DMS53 (cell line): ENCODE measurements around the gene ASB2.

Experiments
- DNase-seq: peaks from one replicate; lab custom pipeline; 2025; lab: John Stamatoyannopoulos, UW

Gene ASB2

DNA sequence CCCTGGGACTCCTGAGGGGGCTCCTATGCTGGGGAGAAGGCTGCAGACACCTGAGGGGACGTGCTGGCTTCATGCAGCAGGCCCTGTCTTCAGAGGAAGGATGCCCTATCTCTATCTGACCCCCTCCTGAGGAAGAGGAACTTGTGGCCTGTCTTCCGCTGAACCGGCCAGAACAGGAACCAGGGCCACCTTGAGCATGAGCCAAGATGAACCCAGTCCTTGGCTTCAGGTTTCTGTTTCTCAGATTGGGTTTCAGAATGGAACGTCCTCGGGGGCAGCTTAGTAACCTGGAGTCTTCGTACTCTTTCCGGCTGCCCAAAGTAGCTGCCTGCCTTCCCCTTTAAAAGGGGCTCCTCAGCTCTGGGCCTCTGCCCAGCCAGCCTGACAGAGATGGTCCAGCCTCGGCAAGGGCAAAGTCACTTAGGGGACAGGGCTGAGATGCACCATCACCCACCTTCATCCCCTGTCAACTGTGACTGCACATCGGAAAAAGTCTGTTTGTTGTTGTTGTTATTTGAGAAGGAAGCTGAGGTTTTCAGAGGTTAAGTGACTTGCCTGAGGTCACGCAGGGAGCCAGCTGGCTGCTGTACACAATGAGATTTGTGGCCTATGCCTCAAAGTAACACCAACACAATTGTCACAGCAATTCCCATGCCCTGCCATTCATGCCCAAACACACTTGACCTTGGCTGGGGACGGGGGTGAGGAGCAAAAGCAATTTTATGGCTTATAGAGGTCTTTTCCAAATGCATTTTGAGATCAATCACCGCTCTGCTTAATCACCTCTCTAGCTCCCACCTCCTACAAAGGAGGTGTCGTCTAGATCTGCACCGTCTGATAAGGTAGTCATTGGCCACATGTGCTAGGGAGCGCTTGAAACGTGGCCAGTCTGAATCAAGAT, 13.4 kb downstream of the ASB2 start:
- DNase-seq: peak; percentile 47

DNA sequence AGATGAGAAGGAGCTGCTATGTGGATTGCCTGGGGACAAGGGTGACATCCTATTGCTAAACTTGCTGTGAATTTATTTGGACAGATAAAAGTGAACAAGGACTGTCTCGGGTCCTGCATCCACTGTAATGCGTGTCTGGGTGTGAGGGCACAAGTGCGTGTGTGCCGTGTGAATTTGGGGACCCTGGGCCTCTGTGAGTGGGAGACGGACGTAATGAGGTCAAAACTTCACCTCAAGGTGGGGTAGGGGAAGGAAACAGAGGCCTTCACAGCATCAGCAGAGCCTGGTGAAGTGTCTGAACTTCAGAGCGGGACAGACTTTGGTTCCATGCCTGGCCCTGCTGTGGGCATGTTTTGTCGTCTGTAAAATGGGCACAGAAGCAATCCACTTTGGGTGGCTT, 14.8 kb downstream of the ASB2 start:
- no peak for DNase-seq

DNA sequence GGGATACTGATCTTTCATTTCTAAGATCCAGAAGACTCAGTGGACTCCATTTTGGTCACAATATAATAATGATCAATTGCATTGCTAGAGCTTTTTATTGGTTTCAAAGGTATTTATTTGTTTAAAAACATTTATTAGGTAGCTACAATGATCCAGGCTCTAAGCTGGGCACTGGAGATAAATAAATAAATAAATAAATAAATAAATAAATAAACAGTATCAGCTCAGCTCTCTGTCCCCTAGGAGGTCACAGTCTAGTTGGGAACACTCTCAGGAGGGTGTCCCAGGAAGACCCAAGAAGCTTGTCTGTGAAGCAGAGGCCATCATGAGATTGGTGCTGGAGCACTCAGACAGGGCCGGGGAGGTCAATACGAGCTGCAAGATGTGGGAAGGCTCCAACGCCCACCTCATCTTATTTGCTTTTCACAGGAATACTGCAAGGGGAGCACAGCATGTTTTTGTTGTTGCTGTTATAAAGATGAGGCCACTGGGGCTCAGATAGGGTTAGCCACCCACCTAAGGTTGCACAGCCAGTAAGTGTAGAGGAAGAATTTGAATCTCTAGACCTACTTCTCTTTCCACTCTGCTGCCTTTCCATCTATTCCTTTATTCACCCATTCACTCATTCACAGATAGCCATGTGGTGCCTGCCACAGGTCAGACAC, 15.5 kb downstream of the ASB2 start:
- DNase-seq: no peak

DNA sequence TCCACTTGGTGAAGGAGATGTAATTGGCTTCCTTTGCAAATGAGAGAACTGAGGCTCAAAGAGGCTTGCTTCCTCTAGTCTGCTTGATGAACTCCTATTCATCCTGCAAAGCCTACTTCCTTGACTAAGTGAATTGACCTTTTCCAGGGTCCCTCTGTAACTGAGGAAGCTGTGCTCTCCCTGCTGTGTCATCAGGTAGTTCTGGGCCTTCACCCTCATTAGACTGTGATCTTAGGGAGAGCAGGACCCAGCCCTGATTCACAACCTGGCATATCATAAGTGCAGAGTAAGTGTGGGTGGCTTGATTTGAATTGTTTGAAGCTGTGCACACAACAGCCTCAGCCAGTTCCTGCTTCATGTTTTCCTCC, 16.3 kb downstream of the ASB2 start:
- peak; percentile 45 for DNase-seq

DNA sequence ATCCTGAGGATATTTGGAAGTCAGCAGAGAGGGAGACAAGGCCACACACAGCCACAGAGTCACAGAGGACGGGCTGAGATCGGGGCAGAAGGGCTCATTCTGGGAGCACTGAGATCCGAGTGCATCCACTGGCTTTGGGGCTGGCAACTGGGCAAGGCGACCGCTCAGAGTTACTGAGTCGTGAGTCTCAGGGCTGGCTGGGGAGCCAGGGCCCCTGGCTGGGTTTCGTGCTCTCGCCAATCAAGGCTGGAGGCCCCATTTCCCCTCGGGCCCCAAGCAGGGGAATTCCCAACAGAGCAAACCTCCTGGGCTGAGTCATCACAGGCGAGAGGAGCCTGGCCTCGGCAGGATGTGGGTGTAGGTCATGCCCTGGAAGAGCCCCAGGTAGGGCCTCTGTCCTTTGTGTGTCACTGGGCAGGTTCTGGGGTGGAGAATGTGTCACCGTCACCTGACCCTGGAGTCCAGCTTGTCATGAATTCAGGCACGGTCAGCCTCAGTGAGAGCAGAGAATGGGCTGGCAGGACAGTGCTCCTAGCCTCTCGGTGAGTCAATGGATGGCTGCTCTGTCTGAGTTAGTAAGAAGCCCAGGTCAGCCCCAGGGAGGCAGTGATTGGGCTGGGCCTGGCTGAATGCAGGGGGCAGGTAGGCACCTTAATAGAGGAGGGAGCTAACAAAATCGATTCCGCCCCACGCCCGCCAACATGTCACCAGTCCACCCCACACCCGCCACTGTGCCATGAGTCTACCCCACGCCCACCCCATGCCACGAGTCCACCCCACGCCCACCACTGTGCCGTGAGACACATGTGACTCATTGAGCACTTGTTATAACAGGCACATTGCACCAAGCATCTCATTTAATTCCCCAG, 16.9 kb downstream of the ASB2 start:
- DNase-seq: peak; percentile 97

DNA sequence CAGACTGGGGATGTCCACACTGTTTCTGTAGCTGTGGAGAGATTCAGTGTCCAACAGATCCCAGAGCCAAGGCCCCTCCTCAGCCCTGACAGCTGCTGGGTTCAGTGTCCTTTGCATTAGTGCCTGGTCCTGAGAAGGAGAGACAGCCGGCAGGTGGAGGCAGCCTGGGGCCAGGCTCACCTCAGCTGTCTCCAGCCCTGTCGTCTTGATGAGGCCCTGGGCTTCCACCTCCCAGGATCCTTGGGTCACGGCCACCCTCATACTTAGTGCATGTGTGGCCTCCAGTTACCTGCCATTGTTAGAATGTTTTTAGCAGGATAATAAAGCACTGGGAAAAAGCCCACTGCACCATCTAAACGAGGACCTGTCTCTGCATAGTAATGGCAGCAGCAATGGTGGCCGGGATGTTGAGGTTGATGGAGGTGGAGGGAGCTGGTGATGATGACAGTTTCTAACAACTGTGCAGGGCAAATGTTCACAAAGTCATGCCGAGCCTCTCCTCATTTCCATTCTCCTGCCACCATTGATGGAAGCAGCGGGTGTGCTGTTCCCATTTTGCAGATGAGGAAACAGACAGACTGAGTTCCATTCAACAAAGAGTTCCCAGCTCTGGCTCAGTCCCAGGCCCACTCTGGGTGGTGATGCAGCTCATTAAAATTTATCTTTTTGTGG, 17.7 kb downstream of the ASB2 start:
- peak; percentile 9 for DNase-seq

DNA sequence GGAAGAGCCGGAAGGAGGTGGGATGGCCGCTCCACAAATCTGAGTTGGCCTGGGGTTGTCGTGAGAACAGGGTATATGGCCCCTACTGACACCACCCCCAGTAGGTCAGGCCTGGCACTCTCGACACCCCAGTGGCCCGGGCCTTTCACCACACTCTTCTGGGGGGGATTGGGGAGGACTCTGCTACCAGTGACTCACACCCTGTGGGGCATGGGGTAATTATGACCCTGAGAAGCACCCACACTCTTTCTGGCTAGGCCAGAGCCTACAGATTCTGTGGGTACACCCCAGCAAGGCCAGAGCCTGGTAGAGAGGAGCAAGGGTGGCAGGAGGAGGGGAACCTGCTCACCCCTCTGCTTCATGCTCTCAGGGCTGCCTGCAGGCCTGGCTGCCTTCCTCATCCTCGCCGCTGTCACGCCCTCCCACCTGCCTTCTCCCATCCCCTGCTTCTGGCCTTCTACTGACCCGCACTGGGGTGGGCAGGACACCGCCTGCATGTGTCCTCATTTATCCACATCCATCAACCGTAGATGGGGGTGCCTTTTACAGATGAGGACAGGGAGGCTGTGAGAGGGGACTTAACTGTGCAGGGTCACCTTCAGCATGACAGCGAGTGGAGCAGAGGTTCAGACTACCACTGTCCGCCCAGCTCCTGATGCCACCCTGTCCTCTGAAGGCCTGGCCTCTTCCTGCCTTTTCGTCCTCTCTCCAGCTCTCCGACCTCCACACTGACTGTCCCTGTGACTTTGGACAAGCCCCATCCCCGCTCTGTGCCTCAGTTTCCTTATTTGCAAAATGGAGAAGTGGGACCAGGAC, 18.4 kb downstream of the ASB2 start:
- no peak for DNase-seq

DNA sequence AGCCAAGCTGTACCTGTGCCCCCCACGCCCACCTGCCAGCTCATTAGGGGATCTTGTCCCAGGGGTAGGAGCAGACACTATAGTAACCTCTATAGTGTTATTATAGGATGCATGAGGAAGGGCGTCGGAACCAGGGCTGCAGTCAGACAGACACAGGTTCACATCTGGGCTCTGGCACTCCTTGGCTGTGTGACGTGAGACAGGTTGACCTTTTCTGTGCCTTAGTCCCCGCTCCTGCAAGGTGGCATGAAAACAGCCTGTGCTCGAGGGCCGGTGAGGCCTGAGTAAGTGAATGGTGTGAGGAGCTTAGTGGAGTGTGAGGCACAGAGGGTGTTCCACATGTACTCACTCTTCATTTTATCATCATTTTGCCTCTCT, 19.0 kb downstream of the ASB2 start:
- DNase-seq: no peak

DNA sequence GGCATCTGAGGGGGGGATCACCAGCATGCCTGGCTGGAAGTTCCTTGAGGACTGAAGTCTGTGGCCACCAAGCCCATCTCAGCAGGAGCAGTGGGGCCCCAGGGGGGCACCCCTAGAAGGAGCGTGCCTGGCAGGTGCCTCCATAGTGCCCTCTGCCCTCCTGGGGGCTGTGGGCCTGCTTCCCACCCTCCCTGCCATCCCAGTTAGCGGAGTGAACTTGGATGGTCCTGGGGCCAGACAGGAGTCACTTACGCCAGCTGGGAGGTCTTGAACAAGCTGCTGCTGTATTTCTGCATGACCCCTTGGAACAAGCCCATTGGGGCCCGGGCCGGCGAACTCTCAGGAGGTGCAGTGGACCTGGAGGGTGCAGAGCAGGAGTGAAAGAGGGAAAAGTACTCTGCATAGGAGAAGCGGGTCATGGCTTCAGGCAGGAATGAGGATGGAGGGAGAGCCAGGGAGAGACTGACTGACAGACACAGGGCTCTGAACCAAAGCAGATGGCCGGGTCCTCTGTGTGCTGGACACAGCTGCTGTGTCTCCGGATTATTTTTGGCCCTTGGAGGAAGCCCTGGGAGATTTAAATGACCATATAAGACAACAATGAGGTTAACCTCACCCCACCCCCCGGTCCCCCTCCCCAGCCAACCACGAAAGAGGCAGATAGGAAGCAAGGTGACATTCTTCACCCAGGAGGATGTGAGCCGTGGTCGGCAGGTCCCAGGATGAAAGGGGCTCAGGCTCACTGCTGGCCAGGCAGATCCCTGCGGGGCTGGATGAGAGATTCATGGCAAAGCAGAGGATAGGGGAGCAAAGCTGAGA, 19.6 kb downstream of the ASB2 start:
- DNase-seq: peak; percentile 17

DNA sequence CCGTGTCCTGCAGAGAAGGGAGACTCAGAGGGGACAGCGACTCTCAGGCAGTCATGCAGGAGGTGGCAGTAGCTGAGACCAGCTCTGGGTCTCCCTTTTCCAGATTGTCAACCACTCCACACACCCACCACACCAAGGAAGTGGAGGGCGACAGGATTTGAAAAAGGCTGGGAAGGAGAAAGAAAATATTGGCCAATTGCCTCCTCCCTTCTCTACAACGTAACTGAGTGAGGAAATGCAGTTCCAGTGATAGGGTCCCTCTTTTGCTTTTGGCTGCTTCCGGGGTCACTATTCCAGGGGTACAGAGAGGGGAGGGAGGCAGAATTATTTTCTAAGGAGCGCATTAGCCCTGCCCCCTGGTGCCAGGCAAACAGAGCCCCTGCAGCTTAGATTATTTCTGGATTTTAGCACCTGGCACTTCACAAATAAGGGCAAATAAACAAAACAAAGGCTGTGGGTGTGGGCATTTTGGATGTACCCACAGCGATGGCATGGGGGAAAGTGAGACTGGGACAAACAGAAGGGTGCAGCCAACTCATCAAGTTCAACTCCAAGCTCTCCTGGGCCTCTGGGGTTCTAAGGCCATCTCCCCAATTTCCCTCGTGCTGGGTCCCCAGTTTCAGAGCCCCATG, 20.4 kb downstream of the ASB2 start:
- peak; percentile 14 for DNase-seq

DNA sequence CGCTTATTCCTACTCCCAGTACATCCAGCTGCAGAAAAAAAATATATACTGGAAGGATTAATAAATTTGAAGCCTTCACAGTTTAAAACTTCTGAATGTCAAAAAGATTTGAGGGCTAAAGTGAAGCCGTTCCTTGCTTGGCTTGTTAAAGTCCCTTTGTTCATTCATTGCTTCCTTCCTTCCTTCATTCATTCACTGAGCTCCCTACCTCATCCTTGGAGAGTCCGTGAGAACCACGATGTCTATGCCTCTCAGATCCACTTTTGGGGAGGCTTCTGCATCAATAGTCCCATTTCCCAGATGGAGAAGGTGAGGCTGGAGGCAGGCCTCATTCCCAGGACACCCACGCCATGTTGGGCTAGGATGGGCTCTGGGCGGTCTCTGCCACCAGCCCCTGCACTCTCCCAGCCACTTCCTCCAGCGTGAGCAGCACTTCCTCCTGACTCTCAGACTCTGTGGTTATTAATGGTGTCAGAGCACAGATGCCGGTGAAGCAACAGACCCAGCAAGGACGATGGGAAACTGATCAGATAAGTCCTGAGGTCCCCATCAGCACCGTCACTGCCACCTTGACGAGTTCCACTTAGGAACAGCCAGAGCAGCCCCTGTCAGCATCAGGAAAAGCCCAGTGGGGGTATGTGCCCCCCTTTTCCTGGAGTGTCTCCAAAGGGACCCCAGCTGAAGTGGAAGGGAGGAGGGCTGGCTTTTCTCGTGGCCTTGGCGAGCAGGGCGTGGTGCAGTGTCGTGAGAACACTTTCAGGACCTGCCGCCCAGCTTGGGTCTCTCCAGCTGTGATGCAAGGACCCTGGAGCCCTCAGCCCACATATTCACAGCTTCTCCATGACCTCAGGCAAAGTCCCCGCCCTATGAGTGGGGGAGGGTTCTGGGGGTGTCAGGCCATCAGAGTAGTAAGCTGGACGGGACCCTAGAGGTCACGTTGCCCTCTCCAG, 21.2 kb downstream of the ASB2 start:
- DNase-seq: no peak

DNA sequence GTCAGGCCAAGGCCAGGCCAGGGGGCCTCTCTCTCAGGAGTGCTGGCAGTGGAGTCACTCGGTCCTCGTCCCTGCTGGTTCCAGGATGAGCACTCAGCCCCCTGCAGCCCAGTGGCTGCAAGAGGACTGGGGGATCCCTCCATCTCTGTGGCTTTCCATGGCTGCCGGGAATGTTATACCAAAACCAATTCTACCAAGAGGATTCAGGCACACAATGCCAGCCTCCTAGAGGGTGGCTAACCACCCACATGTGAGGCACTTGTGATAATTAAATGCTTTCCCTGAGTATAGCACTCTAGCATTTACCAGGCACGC, 21.9 kb downstream of the ASB2 start:
- no peak for DNase-seq

DNA sequence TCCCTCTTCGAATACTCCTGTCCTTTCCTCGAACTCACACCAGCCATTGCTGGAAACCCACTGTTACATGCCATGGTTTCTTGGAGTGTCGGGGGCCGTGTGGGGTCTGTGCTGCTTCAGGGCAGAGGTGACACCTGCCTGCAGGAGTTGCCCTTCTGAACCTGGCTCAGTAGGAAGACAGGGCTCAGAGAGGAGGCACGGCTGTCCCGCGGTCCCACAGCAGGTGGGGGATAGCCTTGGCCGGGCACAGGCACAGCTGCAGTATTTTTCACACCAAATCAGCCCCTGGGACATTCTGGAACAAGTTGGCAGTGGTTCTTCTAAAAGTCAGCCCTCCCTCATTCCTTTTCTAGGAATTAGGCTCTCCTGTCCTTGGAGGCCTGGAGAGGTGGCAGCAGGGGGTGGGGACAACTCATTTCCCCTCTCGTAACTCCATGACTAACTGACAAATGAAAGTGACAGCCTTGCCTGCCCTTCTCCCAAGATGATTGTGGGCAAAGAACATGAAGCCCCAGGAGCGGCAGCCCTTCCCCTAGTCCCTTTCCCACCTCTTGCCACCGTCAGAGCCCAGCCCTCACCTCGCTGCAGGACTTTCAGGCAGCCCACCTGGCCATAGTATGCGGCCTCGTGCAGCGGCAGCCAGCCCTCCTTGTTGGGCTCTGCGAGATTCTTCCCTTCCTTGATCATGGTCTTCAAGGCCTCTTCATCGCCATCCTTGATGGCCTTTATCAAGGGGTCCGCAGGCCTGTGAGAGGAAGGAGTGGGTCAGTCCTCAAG, 22.4 kb downstream of the ASB2 start:
- no peak for DNase-seq

DNA sequence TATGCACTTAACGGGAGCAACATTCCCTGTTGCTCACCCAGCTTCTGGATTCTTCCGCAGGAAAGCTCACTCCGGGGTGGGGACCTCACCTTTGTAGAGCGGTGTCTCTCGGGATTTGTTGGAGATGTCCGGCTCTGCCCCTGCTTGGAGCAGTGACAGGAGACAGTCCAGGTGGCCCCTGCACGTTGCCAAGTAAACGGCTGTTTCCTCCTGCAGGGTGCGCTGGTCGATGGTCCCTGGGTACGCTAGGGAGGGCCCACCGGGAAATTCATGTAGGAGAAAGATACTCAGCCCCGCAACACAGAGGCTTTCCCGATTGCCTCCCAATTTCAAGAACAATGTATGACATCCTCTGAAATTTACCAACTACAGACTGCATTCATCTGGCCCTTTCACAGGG, 23.1 kb downstream of the ASB2 start:
- no peak for DNase-seq

DNA sequence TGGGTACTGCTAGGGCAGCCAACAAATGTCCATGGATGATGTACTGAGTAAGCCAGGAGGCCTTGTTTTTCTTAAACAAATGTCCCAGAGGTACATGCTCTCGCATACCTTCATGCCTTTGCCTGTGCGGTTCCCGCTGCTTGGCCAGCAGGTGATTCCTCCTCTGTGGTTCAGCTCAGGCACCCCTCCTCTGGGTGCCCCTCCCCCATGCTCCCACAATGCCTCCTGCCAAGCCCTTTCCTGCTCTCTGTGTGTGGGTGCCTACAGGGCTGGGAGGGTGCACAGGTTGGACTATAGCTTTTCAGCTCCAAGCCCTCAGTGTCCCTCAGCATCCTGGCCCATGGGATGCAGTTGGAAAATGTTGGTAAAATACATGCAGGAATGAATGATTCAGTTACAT, 23.5 kb downstream of the ASB2 start:
- DNase-seq: no peak

DNA sequence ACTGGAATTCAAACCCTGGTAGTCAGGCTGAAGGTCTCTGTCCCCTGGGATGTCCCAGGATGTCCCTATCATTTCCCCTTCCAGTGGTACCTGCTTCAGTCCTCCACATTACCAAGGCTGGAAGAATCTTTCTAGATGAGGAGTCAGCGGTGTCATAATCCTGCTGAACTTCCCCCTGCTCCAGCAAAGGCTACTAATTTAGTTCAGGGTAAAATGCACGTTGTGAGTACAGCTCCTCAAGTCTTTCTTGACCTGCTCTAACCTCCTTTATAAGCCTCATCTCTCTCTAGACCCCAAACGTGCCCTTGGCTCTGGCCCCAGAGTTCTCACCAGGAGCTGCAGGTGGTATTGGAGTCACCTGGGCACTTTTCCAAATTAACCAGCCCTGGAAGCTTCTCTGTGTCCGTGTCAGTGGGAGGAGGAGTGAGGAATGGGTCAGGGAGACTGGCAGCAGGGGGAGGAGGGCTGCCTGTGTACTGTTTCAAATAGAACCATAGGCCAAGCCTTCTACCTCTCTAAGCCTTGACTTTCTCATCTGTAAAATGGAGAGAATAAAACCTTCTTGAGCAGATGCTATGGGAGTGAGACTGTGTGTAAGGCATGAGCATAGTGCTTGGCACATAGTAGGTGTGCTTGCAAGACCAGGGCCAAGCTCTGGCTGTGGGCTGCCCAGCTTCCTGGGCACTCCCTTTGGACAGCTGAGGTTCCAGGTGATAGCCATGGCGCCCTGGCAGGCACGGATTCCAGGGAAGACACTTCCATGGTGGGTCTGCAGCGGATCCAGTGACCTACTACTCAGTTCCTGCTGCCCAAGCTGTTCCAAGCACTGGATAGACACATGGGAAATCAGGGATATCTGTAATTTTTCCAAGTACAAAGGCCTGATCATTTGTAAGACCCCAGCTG, 24.5 kb downstream of the ASB2 start:
- no peak for DNase-seq
